ENCODE data around the gene ZNF202.

The ZNF202 gene

DNA sequence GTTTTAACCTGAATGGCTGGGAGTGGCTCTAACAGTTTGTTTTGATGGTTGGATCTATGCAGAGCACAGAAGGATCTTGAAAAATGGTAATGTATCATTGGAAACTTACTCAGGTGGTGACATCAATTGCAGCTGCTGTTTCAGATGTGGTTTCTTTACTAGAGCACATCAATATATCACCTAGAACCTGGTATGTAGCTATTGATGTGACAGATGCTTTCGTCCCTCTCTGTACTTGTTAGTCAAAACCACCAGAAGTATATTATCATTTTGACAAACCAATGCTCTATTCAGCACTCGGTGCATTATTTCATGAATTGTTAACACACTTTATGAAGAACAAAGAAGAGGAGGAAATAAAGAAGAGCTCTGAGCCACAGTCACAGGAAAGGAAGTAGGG is 60.4 kb downstream of the ZNF202 start:
- DNase-seq: no peak

GRCh38 chr11:123678246-123678645 is 63.2 kb downstream of the ZNF202 start:
- DNase-seq: no peak

DNA sequence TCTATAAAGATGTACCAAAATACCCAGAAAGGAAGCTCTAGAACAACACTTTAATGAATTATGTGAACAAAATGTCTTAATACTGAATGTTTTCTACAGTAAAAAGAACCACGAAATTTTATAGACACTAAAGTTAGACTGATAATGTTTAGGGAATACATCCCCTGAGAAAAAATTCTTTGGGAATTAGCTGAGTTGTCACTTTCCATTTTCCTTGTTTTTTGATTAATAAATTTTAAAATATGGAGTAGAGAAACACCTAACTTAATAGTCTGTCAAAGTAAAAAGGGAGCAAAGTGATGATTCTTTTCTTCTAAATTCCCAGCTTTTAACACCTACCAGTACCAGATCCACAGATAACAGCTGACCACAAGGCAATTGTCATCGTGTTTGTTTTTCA is 64.0 kb downstream of the ZNF202 start:
- no peak for DNase-seq

DNA sequence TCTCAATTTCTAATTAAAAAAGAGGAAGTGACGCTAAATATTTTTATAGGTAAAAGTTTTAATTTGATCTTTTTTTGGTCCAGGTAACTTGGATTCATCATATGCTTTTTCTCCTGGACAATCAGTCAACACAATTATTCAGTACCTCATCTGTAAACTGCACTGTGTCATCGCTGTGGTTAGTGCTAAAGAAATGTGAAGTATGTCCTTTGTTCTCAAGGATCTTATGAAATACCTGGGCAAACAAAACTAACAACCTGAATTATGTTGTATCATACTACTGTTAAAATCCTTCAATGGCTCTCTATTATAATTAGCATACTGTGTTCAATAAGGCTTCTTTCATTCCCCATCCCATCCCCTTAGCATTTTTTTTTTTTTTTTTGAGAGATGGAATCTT is 67.2 kb downstream of the ZNF202 start:
- no peak for DNase-seq

All from hematopoietic multipotent progenitor cell treated with erythropoietin and hydrocortisone succinate and interleukin-3 and kit ligand, for 4 days (in vitro differentiated cells).